DND-41 (cell line): Measurements from ENCODE around the gene RAI14.

Experiments used
- CTCF ChIP-seq: IDR thresholded peaks from 2 replicates; pipeline ENCODE4 v1.5.1; 2012; ENCODE audit warnings: borderline replicate concordance, low read length, moderate library complexity, mild to moderate bottlenecking; ENCODE audit not compliant: poor library complexity, severe bottlenecking; ENCODE audit errors: extremely low read depth
- EZH2 ChIP-seq: IDR thresholded peaks from 3 replicates; pipeline ENCODE4 v1.6.1; 2012; ENCODE audit warnings: borderline replicate concordance, low read depth, mild to moderate bottlenecking, moderate library complexity, low read length, inconsistent platforms; ENCODE audit not compliant: severe bottlenecking

GRCh38 chr5:34663771-34664496 lies 7.8 kb downstream of the RAI14 start:
- no peak for TF ChIP-seq CTCF
- no peak for TF ChIP-seq EZH2
